ENCODE measurements around the gene ATXN7L1. TPM values are rescaled to one million over a fixed set of nuclear protein-coding genes. Genes with fewer than 3 reads are reported as not detected.

Gene ATXN7L1
- total RNA-seq, 1 experiment from 2014 or later, result 24.3 TPM

GRCh38 chr7:105860793-105861192 lies 15.6 kb downstream of the ATXN7L1 start:
- no CpG with 5 or more reads among the region's 8 CpGs for WGBS (ENCODE audit: extremely low coverage, insufficient read length, low lambda C conversion rate)
- Histone ChIP-seq H3K14ac (ENCODE audit: insufficient read depth, low read length) (no peak overlapping the region), H3K79me1 (ENCODE audit: insufficient read depth, low read depth, low read length, poor library complexity, severe bottlenecking) (peaks cover 3% of the 10 kb centered on the region), H3T11ph (ENCODE audit: low read length) (no peak overlapping the region), H3K27me3 (ENCODE audit: insufficient read depth, low read length) (no peaks in the 10 kb centered on the region), H2BK20ac (ENCODE audit: low read depth, low read length, poor library complexity, severe bottlenecking) (no peak overlapping the region), H3K23me2 (ENCODE audit: insufficient read length, low read depth, low read length, poor library complexity, severe bottlenecking) (no peaks in the 10 kb centered on the region), H4K20me1 (ENCODE audit: control insufficient read depth, insufficient read depth, insufficient read length) (no peaks in the 10 kb centered on the region), H3K56ac (ENCODE audit: insufficient read length, low read depth, low read length) (no peak overlapping the region), H2BK120ac (ENCODE audit: low read depth, low read length, poor library complexity, severe bottlenecking) (no peak overlapping the region), H3K9ac (ENCODE audit: extremely low read depth, insufficient read length, low read length) (no peak overlapping the region), H3K27ac (ENCODE audit: insufficient read length, low read depth, low read length) (no peak overlapping the region), H4K8ac (replicated peaks; ENCODE audit: insufficient read length, low read depth, low read length) (no peak overlapping the region), H3K23ac (ENCODE audit: insufficient read length, low read depth, low read length) (no peak overlapping the region), H2AK5ac (ENCODE audit: insufficient read length, low read length) (no peak overlapping the region), H3K18ac (ENCODE audit: insufficient read length, low read depth, low read length) (no peak overlapping the region), H2BK5ac (ENCODE audit: insufficient read length, low read length) (no peak overlapping the region), H3K9me3 (ENCODE audit: control insufficient read depth, low read depth, low read length) (no peaks in the 10 kb centered on the region), H4K5ac (ENCODE audit: insufficient read length, low read depth, low read length) (no peak overlapping the region), H2AFZ (ENCODE audit: low read length) (no peak overlapping the region), H2BK12ac (ENCODE audit: insufficient read length, low read depth, low read length) (no peak overlapping the region), H3K4me1 (ENCODE audit: insufficient read depth, low read length) (peaks cover 10% of the 10 kb centered on the region; the same call in 1 of the 2 replicates), H4K91ac (ENCODE audit: insufficient read length, low read depth, low read length) (no peak overlapping the region), H3K79me2 (ENCODE audit: insufficient read depth, low read length) (peaks cover 2% of the 10 kb centered on the region; the same call in 1 of the 2 replicates), H3K4ac (ENCODE audit: low read depth, low read length) (no peak overlapping the region), H3K4me2 (ENCODE audit: insufficient read depth, insufficient read length, low read length) (no peak overlapping the region), H2BK15ac (ENCODE audit: low read depth, low read length) (no peak overlapping the region)
- H3K36me3 Mint-ChIP-seq (ENCODE audit: insufficient read depth in 1 of 3, low read depth in 3 of 3), result peaks cover 3 to 8% (median 7%) of the 10 kb centered on the region in 3 experiments; a peak in 5 of 7 replicates
- no peaks in the 10 kb centered on the region for H3K9me3 Mint-ChIP-seq
- DNase-seq, result no peak
- no peaks in the 10 kb centered on the region for H3K27me3 Mint-ChIP-seq (ENCODE audit: low read depth)
- peaks cover 36 to 38% of the 10 kb centered on the region in 2 experiments for H3K4me1 Mint-ChIP-seq
- peak overlapping the region in 2 of 3 experiments; percentile 9 to 17; a peak in 2 of 7 replicates for H3K27ac Mint-ChIP-seq
- peak overlapping the region in 1 of 2 experiments; percentile 25; a peak in 1 of 5 replicates for H3K4me3 Mint-ChIP-seq
- no peak for TF ChIP-seq CTCF (conservative IDR thresholded peaks at IDR 0.05)
